GM12892 (cell line): ENCODE measurements around the gene TBX15.

Experiments used
- POLR2A ChIP-seq: IDR thresholded peaks from 2 replicates; pipeline ENCODE4 v1.6.1; 2011; ENCODE audit warnings: low read depth, low read length, control low read depth
- POLR2AphosphoS5 ChIP-seq: IDR thresholded peaks from 2 replicates; pipeline ENCODE4 v1.6.1; 2011; ENCODE audit warnings: low read depth, low read length, control low read depth

GRCh38 chr1:118900643-118901440, 87.3 kb downstream of the TBX15 start:
- no peak for TF ChIP-seq POLR2A
- TF ChIP-seq POLR2AphosphoS5, result no peak
